Lung microvascular endothelial cell (primary cell): Measurements from ENCODE around the gene PI4KA. TPM values are rescaled to one million over a fixed set of nuclear protein-coding genes. Genes with fewer than 3 reads are reported as not detected.
"Not testable (repeated sequence)": the region's sequence is repeated elsewhere in the genome, so short reads cannot be mapped to it uniquely, and the experiment has no call there.

ENCODE experiments used
- DNase-seq, 2 donors: peaks; one replicate each; pipeline versions ENCODE4 v3.0.0 to v3.0.0-alpha.2; 2010; ENCODE audit warnings: low read depth in 2 of 2
- total RNA-seq: library from RNA; depleted of rRNA; stranded (reverse); fragments of >200 nt; gene quantifications from 2 replicates; pipeline ENCODE4 v1.2.1, GENCODE V29; 2014

PI4KA gene
- total RNA-seq, 1 donor from 2014 or later = 22.2 TPM

DNA sequence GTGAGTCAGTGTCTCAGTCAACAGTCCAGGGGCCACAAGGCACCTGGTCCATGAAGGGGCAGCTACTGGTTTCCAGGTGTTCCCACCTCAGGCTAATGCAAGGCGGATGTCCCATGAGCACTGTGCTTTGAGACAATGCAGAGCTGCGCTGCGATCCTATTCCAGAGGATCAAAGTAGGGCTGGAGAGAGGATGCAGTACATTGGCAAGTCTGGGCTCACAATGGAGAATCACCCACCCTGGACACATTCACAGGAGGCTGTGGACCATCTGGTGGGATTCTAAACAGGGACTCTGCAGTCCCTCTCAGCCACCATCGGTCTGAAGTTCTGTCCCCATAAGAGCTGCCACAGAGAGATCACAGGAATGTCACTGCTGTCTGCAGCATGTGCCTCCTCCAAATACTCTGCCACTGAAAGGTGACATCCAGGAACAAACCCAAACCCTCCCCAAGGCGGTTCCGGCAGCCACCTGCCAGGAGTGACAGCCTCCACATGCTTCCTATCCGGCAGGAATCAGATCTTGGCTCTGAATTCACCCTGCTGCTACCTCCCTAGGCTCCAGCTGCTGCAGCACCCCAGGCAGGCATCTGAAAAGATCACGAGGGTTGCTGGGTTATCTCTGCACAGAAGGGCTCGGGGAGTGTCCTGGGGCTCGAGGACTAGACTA lies 130.0 kb downstream of the PI4KA start:
- DNase-seq = no peak

- no peak for DNase-seq
Measured at GRCh38 chr22:20727118-20728015, 131.2 kb downstream of the PI4KA start.

DNA sequence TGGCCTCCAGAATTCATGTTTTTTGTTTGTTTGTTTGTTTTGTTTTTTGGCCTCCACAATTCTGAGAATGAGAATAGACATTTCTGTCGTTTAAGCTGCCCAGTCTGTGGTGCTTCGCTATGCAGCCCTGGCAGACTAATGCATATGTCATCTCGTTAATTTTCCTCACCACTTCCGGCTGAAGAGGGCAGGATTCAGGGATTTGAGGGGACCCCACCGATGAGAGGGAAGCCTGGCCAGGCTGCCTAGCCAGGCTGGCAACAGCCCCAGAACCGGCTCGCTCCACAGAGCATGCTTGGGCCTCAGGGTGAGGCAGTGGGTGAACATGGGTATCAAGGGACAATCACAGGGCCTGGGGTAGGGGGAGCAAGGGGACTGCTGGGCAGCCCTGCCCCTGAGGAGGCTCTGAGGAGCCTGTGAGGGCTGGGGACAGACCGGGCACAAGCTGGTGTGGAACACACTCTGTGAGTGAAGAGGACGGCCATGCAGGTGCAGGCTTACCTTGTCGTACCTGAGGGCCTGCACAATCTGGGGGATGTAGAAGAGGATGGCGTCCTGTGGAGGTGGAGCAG lies 132.5 kb downstream of the PI4KA start:
- no peak for DNase-seq

DNA sequence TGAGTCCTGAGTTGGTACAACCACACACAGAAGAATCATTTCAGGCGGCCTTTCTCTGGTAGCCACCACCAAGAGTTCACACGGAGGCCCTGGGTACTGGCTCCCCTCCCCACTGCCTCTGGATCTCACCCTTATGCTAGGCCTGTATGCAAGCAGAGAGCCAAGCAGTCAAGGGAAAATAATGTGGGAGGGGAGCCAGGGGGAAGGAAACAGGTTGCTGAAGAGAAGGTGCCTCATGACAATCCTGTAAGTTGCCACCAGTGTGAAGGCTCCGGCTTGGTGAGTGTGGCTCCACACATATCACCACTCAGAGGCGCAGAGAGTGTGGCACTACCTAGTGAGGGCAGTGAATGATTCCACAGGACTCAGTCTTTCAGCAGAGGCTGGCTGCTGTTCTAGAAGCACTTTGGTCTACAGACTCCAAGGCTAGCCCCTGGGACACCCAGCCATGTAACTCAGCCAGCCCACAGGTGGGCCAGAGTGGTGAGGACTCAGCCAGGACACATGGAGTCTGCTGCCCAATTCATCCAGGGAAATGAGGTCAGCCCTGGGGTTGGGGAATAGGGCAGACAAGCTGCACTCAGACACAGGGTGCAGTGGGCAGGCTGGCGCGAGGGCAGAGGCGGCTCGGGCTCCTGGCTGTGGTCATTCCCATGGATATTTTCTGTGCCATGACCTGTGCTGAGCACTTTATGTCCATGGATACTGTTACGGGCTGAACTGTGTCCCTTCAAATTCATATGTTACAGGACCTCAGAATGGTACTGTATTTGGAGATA lies 133.7 kb downstream of the PI4KA start:
- no peak for DNase-seq

DNA sequence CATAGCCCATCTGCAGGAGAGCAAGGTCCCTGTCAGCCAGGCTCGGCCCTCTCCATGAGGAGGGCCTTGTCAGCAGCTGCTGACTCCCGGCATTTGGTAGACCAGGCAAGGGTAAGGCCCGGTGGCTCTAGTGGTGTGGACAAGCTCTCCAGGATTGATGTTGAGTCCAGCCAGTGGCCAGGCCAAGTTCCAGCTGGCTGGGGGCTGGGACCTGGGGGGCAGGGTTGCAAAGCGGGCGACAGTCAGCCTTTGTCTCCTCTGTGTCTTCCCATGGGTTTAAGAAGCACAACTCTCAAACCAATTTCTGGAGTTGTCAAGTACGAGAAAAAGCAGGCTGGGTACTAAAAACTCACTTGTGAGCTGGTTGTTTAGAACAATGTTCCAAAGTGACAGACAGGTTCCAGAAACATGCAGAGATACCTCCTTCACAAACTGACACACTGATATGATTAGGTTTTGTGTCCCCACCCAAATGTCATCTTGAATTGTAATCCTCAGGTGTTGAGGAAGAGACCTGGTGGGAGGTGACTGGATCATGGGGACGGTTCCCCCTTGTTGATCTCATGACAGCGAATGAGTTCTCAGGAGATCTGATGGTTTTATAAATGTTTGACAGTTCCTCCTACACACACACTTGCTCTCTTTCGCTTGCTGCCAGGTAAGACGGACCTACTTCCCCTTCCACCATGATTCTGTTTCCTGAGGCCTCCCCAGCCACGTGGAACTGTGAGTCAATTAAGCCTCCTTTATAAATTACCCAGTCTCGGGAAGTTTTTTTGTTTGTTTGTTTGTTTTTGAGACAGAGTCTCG lies 137.0 kb downstream of the PI4KA start:
- DNase-seq = no peak

DNA sequence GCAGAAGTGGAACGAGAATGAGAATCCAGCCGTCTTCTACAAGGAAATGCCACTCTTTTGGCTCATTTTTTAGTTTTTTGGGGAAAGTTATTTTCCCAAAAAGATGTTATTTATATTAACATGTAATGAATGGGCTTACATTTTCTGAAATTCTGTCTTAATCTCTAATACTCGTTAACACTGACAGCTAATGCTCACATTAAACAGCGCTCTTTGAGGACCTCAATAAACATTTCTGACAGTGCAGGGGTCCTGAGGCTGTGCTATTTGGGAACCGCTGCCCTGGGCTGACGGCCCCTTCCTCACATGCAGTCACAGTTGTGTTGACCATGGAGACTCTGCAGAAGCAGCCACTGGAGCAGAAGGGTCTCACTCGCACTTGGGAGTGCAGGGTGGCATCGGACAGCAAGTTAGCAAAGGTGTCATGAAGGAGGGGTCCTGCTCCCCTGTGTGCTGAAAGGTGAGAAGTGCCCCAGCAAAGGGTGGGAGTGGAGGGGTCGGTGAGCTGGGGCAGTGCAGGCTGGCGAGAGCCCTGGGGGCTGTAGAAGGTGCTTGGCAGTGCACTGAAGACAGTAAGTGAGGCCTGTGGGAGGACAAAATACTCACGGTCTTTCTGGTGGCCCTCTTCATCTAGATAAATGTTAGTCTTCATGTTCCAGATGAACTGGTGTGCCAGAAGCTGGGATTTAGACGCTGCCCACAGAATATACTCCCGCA lies 137.8 kb downstream of the PI4KA start:
- no peak for DNase-seq

DNA sequence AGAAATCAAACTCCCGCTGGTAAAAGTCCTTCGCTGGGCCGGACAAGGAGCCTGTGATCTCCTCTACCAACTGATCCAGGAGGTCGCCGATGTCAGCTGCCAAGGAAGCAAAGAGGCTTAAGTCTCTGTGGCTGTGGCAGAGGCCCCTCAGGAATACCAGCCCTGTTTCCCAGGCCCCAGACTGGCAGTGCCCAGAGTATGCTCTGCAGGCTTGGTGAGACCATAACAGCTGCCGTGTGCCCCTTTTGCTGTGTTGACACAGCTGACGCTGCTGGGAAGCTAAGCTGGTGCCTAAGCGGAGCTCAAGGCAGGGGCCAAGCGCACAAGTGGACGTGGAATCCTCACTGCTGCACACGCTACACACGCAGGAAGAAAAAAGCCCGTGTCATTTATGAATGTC lies 139.9 kb downstream of the PI4KA start:
- not testable (repeated sequence) for DNase-seq

DNA sequence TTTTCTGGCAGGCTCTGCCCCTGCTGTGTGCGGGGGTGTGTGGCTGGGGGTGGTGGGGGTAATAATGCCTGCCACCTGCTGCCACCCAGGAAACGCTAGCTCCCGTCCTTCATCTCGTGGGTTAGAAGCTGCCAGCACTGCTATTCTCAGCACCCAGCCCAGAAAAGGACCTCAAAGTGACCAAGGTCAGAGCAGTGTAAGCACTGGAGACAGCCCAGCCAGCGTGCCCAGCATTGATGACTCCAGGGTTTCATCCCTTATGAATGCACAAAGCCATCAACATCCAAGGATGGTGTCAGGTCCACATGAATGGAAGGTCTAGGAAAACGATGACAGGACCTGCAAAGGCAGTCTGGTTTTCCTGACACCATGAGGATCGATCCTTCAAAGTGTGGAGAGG lies 140.6 kb downstream of the PI4KA start:
- DNase-seq = not testable (repeated sequence)

GRCh38 chr22:20717213-20717866 lies 141.3 kb downstream of the PI4KA start:
- not testable (repeated sequence) for DNase-seq

GRCh38 chr22:20713116-20713515 lies 145.5 kb downstream of the PI4KA start:
- not testable (repeated sequence) for DNase-seq

DNA sequence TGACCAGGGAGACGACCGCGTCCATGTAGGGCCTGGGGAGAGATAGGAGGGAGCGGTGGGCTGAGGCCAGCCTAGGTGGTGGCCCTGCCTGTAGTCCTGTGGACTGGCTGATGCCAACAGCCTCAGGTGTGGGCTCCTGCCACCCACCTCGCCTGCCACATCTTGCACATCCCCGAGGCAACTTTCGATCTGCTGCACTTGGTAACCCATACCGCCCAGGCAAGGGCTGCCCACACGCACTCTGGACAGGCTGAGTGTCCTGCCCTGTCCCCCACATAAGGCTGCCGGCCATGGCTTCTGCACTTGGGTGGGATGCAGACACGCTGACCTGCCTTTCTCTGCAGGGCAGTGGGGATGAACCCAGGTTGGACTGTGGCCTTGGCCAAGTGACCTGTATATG lies 148.6 kb downstream of the PI4KA start:
- DNase-seq = not testable (repeated sequence)

DNA sequence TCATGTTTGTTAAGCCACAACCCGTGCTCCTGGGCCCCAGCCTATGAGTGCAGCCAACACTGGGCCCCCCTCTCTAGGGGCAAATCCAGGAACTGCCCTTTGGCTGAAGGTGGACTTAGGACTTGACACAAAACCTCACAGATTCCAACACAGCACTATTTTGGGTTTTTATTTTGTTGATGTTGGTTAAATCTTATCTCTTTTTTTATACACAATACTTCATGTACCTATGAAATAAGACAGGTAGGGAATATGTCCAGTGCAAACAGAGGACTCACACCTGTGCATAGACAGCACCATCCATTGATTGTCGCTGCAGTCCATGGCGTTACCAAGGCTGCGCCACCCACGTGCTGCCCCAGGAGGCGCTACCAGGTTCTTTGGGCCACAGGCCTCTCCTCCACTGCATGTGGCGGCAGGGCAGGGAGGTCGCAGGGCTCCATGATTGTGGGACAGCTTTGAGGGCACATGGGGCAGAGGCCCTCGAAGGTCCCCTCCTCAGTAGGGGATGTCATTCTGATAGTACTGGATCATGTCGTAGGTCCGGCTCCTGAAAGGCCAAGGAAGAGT lies 151.0 kb downstream of the PI4KA start:
- DNase-seq = not testable (repeated sequence)

GRCh38 chr22:20703816-20704609 lies 154.6 kb downstream of the PI4KA start:
- DNase-seq = not testable (repeated sequence)

DNA sequence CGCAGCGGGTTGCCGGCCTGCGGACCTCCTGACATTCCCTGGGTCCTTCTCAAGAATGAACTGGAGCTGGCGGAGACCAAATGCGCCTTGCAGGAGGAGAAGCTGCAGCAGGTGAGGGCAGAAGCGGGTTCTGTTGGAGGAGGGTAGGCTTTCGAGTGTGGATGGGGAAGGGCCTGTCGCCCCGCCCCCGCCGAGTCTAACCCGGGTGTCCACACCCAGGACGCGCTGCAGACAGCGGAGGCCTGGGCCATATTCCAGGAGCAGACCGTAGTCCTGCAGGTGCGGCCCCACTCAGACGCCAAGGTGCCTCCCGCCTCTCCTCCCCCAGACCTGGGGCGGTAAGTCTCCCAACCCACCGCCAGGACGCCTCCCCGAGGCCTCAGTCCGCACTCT lies 155.2 kb downstream of the PI4KA start:
- DNase-seq = not testable (repeated sequence)

GRCh38 chr22:20702546-20703413 lies 155.8 kb downstream of the PI4KA start:
- peak; percentile 94 for DNase-seq

DNA sequence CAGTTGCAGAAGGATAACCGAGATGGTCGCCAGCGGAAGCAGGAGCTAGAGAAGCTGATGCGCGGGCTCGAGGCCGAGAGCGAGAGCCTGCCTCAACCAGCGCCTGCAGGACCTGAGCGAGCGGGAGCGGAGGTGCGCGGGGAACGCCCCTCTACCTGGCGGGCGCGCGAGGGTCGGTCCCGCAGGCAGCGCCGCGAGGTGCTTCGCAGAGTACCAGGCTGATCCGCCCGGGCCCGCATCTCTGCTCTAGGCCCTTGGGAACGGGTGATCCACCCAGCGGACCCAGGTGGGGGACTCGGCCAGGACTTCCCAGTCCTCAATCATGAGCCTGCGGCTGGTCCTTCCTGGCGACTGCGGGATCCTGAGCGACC lies 156.5 kb downstream of the PI4KA start:
- DNase-seq = not testable (repeated sequence)

- DNase-seq = not testable (repeated sequence)
Measured at GRCh38 chr22:20701680-20702136, 156.9 kb downstream of the PI4KA start.
